HepG2 (cell line): Measurements from ENCODE around the gene TMEM233. TPM values are rescaled to one million over a fixed set of nuclear protein-coding genes. Genes with fewer than 3 reads are reported as not detected.

Experiments
- ATAC-seq: fragments of 200-7000 bp; cut with Tn5 transposase; 3 replicates; pipeline ENCODE4 v1.9.1; 2020; ENCODE audit warnings: mild to moderate bottlenecking, moderate library complexity
- BruUV-seq: library from RNA; stranded (reverse); fragments of 400-500 nt; replicated peaks from 2 replicates; lab custom pipeline; 2021; lab: Mats Ljungman, UMichigan
- CTCF ChIA-PET: fragments of 300-600 bp; formaldehyde crosslinking; extraction: SDS; loops from one replicate; lab custom pipeline; 2021; ENCODE audit warnings: low total read pairs, inconsistent platforms, low intra/inter-chr PET ratio; lab: Yijun Ruan, JAX
- POLR2A ChIA-PET: fragments of 350-600 bp; sonication (Branson Sonifier 250); formaldehyde crosslinking; loops from one replicate; lab custom pipeline; 2020; ENCODE audit warnings: antibody characterized with exemption, inconsistent platforms; lab: Yijun Ruan, JAX
- DNase-seq: peaks from one replicate; pipeline ENCODE4 v3.0.0-alpha.2; 2015; ENCODE audit warnings: low spot score
- FAIRE-seq: peaks from 3 replicates; lab custom pipeline; 2011; peaks lifted over from hg19 to GRCh38; lab: Jason Lieb, UNC
- H2AFZ ChIP-seq: one replicate; pipeline ENCODE4 v1.6.1; 2011; ENCODE audit warnings: low read length, inconsistent platforms
- H3K27ac ChIP-seq: fragments of 300-600 bp; 3 replicates; pipeline ENCODE4 v1.8.0; 2011; ENCODE audit warnings: mixed run types, mild to moderate bottlenecking, mixed read lengths, low read length, inconsistent platforms; ENCODE audit not compliant: insufficient read depth; ENCODE audit errors: extremely low read length
- H3K27me3 ChIP-seq, 2 experiments: fragments of 200-600 bp in 1 of 2; 2 replicates in 1 of 2; 3 replicates in 1 of 2; pipeline versions ENCODE4 v1.6.0 to v1.8.0; 2011; ENCODE audit warnings: low read length in 2 of 2, mild to moderate bottlenecking in 2 of 2, moderate library complexity in 2 of 2, inconsistent platforms in 1 of 2; ENCODE audit not compliant: insufficient read depth in 2 of 2, control insufficient read depth in 1 of 2
- H3K36me3 ChIP-seq, 2 experiments: fragments of 200-600 bp in 1 of 2; replicated peaks in 1 of 2; 2 replicates in 1 of 2; 3 replicates in 1 of 2; pipeline versions ENCODE4 v1.5.1 to v1.8.0; 2011; ENCODE audit warnings: low read length in 2 of 2, inconsistent platforms in 1 of 2; ENCODE audit not compliant: insufficient read depth in 2 of 2, control insufficient read depth in 1 of 2
- H3K4me1 ChIP-seq: 2 replicates; pipeline ENCODE4 v1.5.1; 2012; ENCODE audit warnings: low read length, inconsistent platforms; ENCODE audit not compliant: insufficient read depth
- H3K4me2 ChIP-seq: 2 replicates; pipeline ENCODE4 v1.6.0; 2011; ENCODE audit warnings: low read depth, low read length, inconsistent platforms
- H3K4me3 ChIP-seq, 3 experiments: fragments of 200-600 bp in 1 of 3; sonication (generic), shearing (Covaris generic) in 1 of 3; replicated peaks in 1 of 3; 2 replicates each; pipeline ENCODE4 v1.5.1; 2011 to 2016; ENCODE audit warnings: low read length in 3 of 3, inconsistent platforms in 2 of 3, low read depth in 2 of 3, mild to moderate bottlenecking in 2 of 3, control low read depth in 1 of 3, mixed read lengths in 1 of 3; ENCODE audit not compliant: insufficient read depth in 1 of 3
- H3K79me2 ChIP-seq: one replicate; pipeline ENCODE4 v1.6.1; 2011; ENCODE audit warnings: low read length, inconsistent platforms; ENCODE audit not compliant: insufficient read depth
- H3K9ac ChIP-seq: 2 replicates; pipeline ENCODE4 v1.6.0; 2011; ENCODE audit warnings: mild to moderate bottlenecking, low read depth, low read length, inconsistent platforms; ENCODE audit not compliant: insufficient read depth
- H3K9me3 ChIP-seq: 2 replicates; pipeline ENCODE4 v1.5.1; 2012; ENCODE audit warnings: mild to moderate bottlenecking, low read length
- H4K20me1 ChIP-seq: 2 replicates; pipeline ENCODE4 v1.6.0; 2011; ENCODE audit warnings: inconsistent platforms, mild to moderate bottlenecking, low read length, moderate library complexity; ENCODE audit not compliant: insufficient read depth
- ELF4 ChIP-seq: sonication (generic); formaldehyde crosslinking; IDR thresholded peaks from 2 replicates; pipeline ENCODE4 v1.5.0; 2020; ENCODE audit warnings: missing genetic modification reagents, mild to moderate bottlenecking, moderate library complexity, borderline replicate concordance
- HNF4G ChIP-seq, 2 experiments: sonication (generic) in 1 of 2; formaldehyde crosslinking in 1 of 2; IDR thresholded peaks; 2 replicates each; pipeline versions ENCODE4 v1.4.0 to v1.6.1; 2011 to 2020; ENCODE audit warnings: borderline replicate concordance in 2 of 2, low read depth in 2 of 2, mild to moderate bottlenecking in 2 of 2, low read length in 1 of 2, missing genetic modification reagents in 1 of 2, moderate library complexity in 1 of 2
- HNRNPH1 ChIP-seq: fragments of 200-400 bp; formaldehyde crosslinking; optimal IDR thresholded peaks from 2 replicates; pipeline ENCODE3; 2017; ENCODE audit warnings: mild to moderate bottlenecking, low read depth, low read length
- ONECUT2 ChIP-seq: sonication (generic); formaldehyde crosslinking; IDR thresholded peaks from 2 replicates; pipeline ENCODE4 v1.4.0; 2020; ENCODE audit warnings: missing genetic modification reagents
- PHB2 ChIP-seq: fragments of 450-650 bp; IDR thresholded peaks from 2 replicates; pipeline ENCODE4 v1.6.1; 2018; ENCODE audit not compliant: partially characterized antibody
- ZBTB42 ChIP-seq: sonication (generic); formaldehyde crosslinking; IDR thresholded peaks from 2 replicates; pipeline ENCODE4 v1.5.0; 2020; ENCODE audit warnings: mild to moderate bottlenecking, missing genetic modification reagents
- ZNF12 ChIP-seq: sonication (generic); formaldehyde crosslinking; IDR thresholded peaks from 2 replicates; pipeline ENCODE4 v1.5.0; 2020; ENCODE audit warnings: missing genetic modification reagents
- ZNF264 ChIP-seq: sonication (generic); formaldehyde crosslinking; IDR thresholded peaks from 2 replicates; pipeline ENCODE4 v1.4.0; 2020; ENCODE audit warnings: missing genetic modification reagents
- WGBS: methylation state at CpG from one replicate; pipeline ENCODE4 v1.1.6; 2017; ENCODE audit warnings: low lambda C conversion rate; 5-methylcytosine and 5-hydroxymethylcytosine counted together
- in situ Hi-C: cut with HindIII; loops from 2 replicates; pipeline ENCODE4 v1.10.0; 2017; ENCODE audit warnings: low pct_unique_long_range_greater_than_20kb; ENCODE audit not compliant: extremely low pct_ligation_motif_present
- intact Hi-C: fragments of 100-400 bp; cut with micrococcal nuclease; formaldehyde crosslinking; loops from one replicate; pipeline ENCODE4 v1.10.0; 2022; ENCODE audit not compliant: unreplicated experiment
- polyA plus RNA-seq, 8 experiments: library from polyadenylated mRNA; depleted of rRNA in 3 of 8; stranded (reverse) in 7 of 8; unstranded in 1 of 8; fragments of >200 nt; fragmentation: Illumina TruSeq in 4 of 8; extraction: Trizol in 4 of 8; gene quantifications; 2 replicates each; pipeline versions ENCODE4 v1.2.1 to v1.2.3, GENCODE V29; 2011 to 2016; ENCODE audit warnings: low read depth in 4 of 8, missing spikeins in 1 of 8, mixed read lengths in 1 of 8; ENCODE audit not compliant: insufficient read depth in 1 of 8
- total RNA-seq, 5 experiments: library from RNA; depleted of rRNA; stranded (reverse); fragments of >200 nt; fragmentation: Illumina TruSeq; extraction: Trizol; gene quantifications; 2 replicates each; pipeline ENCODE4 v1.2.3, GENCODE V29; 2016; ENCODE audit warnings: low read depth in 1 of 5
- TF ChIP-seq, protein P1 (sequence below): sonication (generic); formaldehyde crosslinking; IDR thresholded peaks from 2 replicates; pipeline ENCODE4 v1.9.0; 2021; ENCODE audit warnings: missing genetic modification reagents, borderline replicate concordance
- TF ChIP-seq, protein P2 (sequence below): sonication (generic); IDR thresholded peaks from 2 replicates; pipeline ENCODE4 v1.6.1; 2016; ENCODE audit warnings: low read depth, borderline replicate concordance
- TF ChIP-seq, protein P3 (sequence below): IDR thresholded peaks from 2 replicates; pipeline ENCODE4 v1.6.1; 2016
- TF ChIP-seq, protein P4 (sequence below): sonication (generic); formaldehyde crosslinking; IDR thresholded peaks from 2 replicates; pipeline ENCODE4 v1.5.1; 2020; ENCODE audit warnings: missing genetic modification reagents, mild to moderate bottlenecking, borderline replicate concordance
- TF ChIP-seq, protein P5 (sequence below): sonication (generic); formaldehyde crosslinking; IDR thresholded peaks from 2 replicates; pipeline ENCODE4 v1.5.0; 2020; ENCODE audit warnings: missing genetic modification reagents

The TMEM233 gene
- total and polyA plus RNA-seq, 2 of the 13 experiments (the other 11 are each of a cell fraction or from before 2014, with no cell fraction given), result 0.03 TPM; not detected in 1

DNA sequence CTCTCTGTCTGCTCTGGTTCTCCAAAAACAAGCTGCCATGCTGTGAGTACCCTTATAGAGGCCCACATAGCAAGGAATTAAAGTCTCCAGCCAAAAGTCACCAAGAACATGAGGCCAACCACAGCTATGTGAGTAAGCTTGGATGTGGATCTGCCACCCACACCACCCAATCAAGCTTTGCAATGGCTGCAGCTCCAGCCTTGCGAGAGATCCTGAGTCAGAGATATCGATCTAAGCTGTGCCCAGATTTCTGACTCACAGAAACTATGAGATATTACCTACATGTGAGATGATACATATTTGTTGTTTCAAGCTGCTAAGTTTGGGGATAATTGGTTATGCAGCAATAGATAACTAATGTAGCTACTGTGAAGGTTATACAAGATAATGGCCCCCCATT lies 15.5 kb upstream of the TMEM233 start:
- WGBS, result 0% methylated on average over 2 of the region's 2 CpGs
- in situ Hi-C loops (no loop called here), intact Hi-C loops (no loop called here)
- H3K27ac ChIP-seq, result no peak overlapping the region
- H3K36me3 ChIP-seq, result no peaks in the 10 kb centered on the region
- H2AFZ ChIP-seq, result no peak overlapping the region
- H3K4me2 ChIP-seq, result no peak overlapping the region
- no TSS peak for BruUV-seq
- H3K4me1 ChIP-seq, result no peaks in the 10 kb centered on the region
- H3K79me2 ChIP-seq, result no peaks in the 10 kb centered on the region
- ATAC-seq (no peak), FAIRE-seq (no peak), DNase-seq (no peak)
- no peaks in the 10 kb centered on the region for H3K27me3 ChIP-seq
- H3K9me3 ChIP-seq, result no peaks in the 10 kb centered on the region
- ChIA-PET CTCF (no interaction called here), POLR2A (no interaction called here)
- H3K9ac ChIP-seq, result no peak overlapping the region
- no peak overlapping the region for H3K4me3 ChIP-seq
- no peak for TF ChIP-seq ELF4
- TF ChIP-seq PHB2, result no peak
- TF ChIP-seq, protein P1, sequence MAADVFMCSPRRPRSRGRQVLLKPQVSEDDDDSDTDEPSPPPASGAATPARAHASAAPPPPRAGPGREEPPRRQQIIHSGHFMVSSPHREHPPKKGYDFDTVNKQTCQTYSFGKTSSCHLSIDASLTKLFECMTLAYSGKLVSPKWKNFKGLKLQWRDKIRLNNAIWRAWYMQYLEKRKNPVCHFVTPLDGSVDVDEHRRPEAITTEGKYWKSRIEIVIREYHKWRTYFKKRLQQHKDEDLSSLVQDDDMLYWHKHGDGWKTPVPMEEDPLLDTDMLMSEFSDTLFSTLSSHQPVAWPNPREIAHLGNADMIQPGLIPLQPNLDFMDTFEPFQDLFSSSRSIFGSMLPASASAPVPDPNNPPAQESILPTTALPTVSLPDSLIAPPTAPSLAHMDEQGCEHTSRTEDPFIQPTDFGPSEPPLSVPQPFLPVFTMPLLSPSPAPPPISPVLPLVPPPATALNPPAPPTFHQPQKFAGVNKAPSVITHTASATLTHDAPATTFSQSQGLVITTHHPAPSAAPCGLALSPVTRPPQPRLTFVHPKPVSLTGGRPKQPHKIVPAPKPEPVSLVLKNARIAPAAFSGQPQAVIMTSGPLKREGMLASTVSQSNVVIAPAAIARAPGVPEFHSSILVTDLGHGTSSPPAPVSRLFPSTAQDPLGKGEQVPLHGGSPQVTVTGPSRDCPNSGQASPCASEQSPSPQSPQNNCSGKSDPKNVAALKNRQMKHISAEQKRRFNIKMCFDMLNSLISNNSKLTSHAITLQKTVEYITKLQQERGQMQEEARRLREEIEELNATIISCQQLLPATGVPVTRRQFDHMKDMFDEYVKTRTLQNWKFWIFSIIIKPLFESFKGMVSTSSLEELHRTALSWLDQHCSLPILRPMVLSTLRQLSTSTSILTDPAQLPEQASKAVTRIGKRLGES (CRISPR knock-in tag), result no peak
- TF ChIP-seq, protein P2, sequence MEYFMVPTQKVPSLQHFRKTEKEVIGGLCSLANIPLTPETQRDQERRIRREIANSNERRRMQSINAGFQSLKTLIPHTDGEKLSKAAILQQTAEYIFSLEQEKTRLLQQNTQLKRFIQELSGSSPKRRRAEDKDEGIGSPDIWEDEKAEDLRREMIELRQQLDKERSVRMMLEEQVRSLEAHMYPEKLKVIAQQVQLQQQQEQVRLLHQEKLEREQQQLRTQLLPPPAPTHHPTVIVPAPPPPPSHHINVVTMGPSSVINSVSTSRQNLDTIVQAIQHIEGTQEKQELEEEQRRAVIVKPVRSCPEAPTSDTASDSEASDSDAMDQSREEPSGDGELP, result no peak
- TF ChIP-seq ZBTB42, result no peak
- TF ChIP-seq, protein P3, sequence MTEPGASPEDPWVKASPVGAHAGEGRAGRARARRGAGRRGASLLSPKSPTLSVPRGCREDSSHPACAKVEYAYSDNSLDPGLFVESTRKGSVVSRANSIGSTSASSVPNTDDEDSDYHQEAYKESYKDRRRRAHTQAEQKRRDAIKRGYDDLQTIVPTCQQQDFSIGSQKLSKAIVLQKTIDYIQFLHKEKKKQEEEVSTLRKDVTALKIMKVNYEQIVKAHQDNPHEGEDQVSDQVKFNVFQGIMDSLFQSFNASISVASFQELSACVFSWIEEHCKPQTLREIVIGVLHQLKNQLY, result no peak
- TF ChIP-seq, protein P4, sequence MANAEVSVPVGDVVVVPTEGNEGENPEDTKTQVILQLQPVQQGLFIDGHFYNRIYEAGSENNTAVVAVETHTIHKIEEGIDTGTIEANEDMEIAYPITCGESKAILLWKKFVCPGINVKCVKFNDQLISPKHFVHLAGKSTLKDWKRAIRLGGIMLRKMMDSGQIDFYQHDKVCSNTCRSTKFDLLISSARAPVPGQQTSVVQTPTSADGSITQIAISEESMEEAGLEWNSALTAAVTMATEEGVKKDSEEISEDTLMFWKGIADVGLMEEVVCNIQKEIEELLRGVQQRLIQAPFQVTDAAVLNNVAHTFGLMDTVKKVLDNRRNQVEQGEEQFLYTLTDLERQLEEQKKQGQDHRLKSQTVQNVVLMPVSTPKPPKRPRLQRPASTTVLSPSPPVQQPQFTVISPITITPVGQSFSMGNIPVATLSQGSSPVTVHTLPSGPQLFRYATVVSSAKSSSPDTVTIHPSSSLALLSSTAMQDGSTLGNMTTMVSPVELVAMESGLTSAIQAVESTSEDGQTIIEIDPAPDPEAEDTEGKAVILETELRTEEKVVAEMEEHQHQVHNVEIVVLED (CRISPR knock-in tag), result no peak
- TF ChIP-seq HNRNPH1, result no peak
- TF ChIP-seq, protein P5, sequence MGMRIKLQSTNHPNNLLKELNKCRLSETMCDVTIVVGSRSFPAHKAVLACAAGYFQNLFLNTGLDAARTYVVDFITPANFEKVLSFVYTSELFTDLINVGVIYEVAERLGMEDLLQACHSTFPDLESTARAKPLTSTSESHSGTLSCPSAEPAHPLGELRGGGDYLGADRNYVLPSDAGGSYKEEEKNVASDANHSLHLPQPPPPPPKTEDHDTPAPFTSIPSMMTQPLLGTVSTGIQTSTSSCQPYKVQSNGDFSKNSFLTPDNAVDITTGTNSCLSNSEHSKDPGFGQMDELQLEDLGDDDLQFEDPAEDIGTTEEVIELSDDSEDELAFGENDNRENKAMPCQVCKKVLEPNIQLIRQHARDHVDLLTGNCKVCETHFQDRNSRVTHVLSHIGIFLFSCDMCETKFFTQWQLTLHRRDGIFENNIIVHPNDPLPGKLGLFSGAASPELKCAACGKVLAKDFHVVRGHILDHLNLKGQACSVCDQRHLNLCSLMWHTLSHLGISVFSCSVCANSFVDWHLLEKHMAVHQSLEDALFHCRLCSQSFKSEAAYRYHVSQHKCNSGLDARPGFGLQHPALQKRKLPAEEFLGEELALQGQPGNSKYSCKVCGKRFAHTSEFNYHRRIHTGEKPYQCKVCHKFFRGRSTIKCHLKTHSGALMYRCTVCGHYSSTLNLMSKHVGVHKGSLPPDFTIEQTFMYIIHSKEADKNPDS, result no peak
- TF ChIP-seq ZNF12, result no peak
- TF ChIP-seq HNF4G (IDR thresholded peaks at IDR 0.05; ENCODE audit: borderline replicate concordance, low read depth, low read length), result no peak
- TF ChIP-seq HNF4G (CRISPR knock-in tag; IDR thresholded peaks at IDR 0.05; ENCODE audit: borderline replicate concordance, low read depth), result no peak
- TF ChIP-seq ZNF264, result no peak
- no peak for TF ChIP-seq ONECUT2 (CRISPR knock-in tag)
- H4K20me1 ChIP-seq, result no peaks in the 10 kb centered on the region
